SW 1271 (cell line): Measurements from ENCODE around the gene PGA4.

Source experiments
- DNase-seq, 2 experiments: peaks; one replicate each; lab custom pipeline; 2025; lab: John Stamatoyannopoulos, UW

The PGA4 gene

DNA sequence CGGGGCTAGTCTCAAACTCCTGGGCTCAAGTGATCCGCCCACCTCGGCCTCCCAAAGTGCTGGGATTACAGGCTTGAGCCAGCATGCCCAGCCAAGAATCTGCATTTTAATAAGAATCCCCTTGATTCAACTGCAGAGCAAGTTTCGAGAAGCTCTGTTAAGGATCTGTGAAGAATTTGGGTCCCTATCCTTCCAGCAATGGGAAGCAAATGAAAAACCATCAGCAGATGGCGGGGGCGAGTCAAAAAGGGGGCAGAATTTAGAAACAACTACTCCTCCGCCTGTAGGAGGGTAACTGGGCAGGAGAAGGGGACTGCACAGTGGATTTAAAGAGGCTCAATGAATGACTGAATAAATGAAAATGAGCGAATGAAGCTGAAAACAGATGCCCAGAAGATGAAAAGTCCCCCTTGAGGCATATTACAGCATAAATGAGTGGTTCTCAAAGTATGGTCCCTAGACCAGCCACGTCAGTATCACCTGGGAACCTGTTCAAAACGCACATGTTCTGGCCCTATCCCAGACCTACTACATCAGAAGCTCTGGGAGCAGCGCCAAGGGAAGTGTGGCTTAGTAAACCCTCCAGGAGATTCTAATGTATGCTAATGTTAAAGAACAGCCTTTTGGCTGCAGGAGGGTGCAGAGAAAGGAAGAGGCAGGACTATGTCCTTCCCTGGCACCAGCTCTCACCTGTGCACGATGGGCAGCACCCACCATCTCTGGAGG, 58.0 kb downstream of the PGA4 start:
- DNase-seq, result no peak

DNA sequence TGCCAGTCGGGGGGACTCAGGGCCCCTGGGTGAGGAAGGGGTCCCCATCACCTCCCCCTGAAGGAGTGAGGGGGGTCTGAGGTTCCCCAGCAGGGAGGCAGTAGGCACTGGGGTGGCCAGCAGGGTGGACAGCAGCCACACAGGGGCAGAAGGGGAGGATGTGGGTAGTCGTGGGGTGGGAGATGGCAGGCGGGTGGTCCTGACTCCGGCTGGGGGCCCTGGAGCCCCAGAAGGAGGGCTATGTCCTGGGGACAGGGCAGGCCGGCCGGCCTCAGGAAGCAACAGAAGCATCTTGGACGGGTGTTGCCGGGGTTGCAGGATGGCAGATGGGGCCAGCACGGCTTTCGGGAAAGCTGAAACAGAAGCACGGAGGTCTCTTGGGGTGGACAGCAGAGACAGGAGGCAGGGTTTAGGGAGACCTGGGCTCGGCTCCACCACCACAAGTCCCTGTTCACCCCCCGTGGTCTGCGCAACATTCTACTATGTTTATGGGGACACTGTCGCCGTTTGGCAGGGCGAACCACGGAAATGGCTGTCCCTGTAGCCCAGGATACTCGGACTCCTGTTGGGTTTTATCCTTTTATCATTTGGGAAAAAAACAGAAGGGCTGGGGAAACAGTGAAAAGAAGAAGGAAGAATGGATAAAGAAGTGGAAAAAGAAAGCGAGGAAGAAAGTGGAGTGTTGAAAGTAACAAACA, 58.9 kb downstream of the PGA4 start:
- DNase-seq, result no peak
